H9 (cell line): ENCODE measurements around the gene RANGRF. TPM values are rescaled to one million over a fixed set of nuclear protein-coding genes. Genes with fewer than 3 reads are reported as not detected.
"Not testable (repeated sequence)": the region's sequence is repeated elsewhere in the genome, so short reads cannot be mapped to it uniquely, and the experiment has no call there.

Source experiments
- DNase-seq: peaks from one replicate; pipeline ENCODE4 v3.0.0-alpha.2; 2017
- H2AFZ ChIP-seq: one replicate; pipeline ENCODE4 v1.6.1; 2013; ENCODE audit warnings: mild to moderate bottlenecking, low read length, control low read depth, moderate library complexity
- H2AK5ac ChIP-seq: 2 replicates; pipeline ENCODE4 v1.6.1; 2013; ENCODE audit warnings: low read length, control low read depth, mixed read lengths; ENCODE audit not compliant: insufficient read length
- H2BK120ac ChIP-seq: one replicate; pipeline ENCODE4 v1.6.1; 2013; ENCODE audit warnings: low read depth, mild to moderate bottlenecking, low read length, control low read depth, inconsistent platforms; ENCODE audit not compliant: poor library complexity, severe bottlenecking
- H2BK12ac ChIP-seq: 2 replicates; pipeline ENCODE4 v1.6.1; 2013; ENCODE audit warnings: low read length, control low read depth, mixed read lengths, low read depth; ENCODE audit not compliant: insufficient read length
- H2BK15ac ChIP-seq: 2 replicates; pipeline ENCODE4 v1.6.1; 2013; ENCODE audit warnings: low read depth, low read length, control low read depth
- H2BK20ac ChIP-seq: one replicate; pipeline ENCODE4 v1.6.1; 2013; ENCODE audit warnings: low read depth, mild to moderate bottlenecking, low read length, control low read depth, inconsistent platforms; ENCODE audit not compliant: poor library complexity, severe bottlenecking
- H2BK5ac ChIP-seq: 2 replicates; pipeline ENCODE4 v1.6.1; 2013; ENCODE audit warnings: low read length, control low read depth, mixed read lengths; ENCODE audit not compliant: insufficient read length
- H3K14ac ChIP-seq: 2 replicates; pipeline ENCODE4 v1.6.1; 2013; ENCODE audit warnings: low read length, control low read depth; ENCODE audit not compliant: insufficient read depth
- H3K18ac ChIP-seq: 2 replicates; pipeline ENCODE4 v1.6.1; 2013; ENCODE audit warnings: low read depth, mild to moderate bottlenecking, mixed read lengths, low read length, control low read depth; ENCODE audit not compliant: insufficient read length
- H3K23ac ChIP-seq: 2 replicates; pipeline ENCODE4 v1.6.1; 2013; ENCODE audit warnings: low read length, control low read depth, mixed read lengths, low read depth; ENCODE audit not compliant: insufficient read length
- H3K23me2 ChIP-seq: 2 replicates; pipeline ENCODE4 v1.6.1; 2013; ENCODE audit warnings: low read depth, mild to moderate bottlenecking, mixed read lengths, low read length, control low read depth; ENCODE audit not compliant: insufficient read length, poor library complexity, severe bottlenecking
- H3K27ac ChIP-seq: 2 replicates; pipeline ENCODE4 v1.5.1; 2013; ENCODE audit warnings: low read length, control low read depth, mixed read lengths, low read depth; ENCODE audit not compliant: insufficient read length
- H3K27me3 ChIP-seq: 2 replicates; pipeline ENCODE4 v1.6.1; 2013; ENCODE audit warnings: low read length, control low read depth, inconsistent platforms; ENCODE audit not compliant: insufficient read depth
- H3K4ac ChIP-seq: 2 replicates; pipeline ENCODE4 v1.6.1; 2013; ENCODE audit warnings: low read depth, mild to moderate bottlenecking, control low read depth, inconsistent platforms, low read length, moderate library complexity
- H3K4me1 ChIP-seq: 2 replicates; pipeline ENCODE4 v1.6.1; 2013; ENCODE audit warnings: low read length, control low read depth, inconsistent platforms; ENCODE audit not compliant: insufficient read depth
- H3K4me2 ChIP-seq: 2 replicates; pipeline ENCODE4 v1.6.1; 2013; ENCODE audit warnings: low read length, control low read depth, mixed read lengths; ENCODE audit not compliant: insufficient read length, insufficient read depth
- H3K56ac ChIP-seq: 2 replicates; pipeline ENCODE4 v1.6.1; 2013; ENCODE audit warnings: low read depth, mild to moderate bottlenecking, mixed read lengths, low read length, control low read depth; ENCODE audit not compliant: insufficient read length
- H3K79me1 ChIP-seq: 2 replicates; pipeline ENCODE4 v1.6.1; 2013; ENCODE audit warnings: low read depth, mild to moderate bottlenecking, moderate library complexity, low read length, control low read depth, inconsistent platforms; ENCODE audit not compliant: insufficient read depth, poor library complexity, severe bottlenecking
- H3K79me2 ChIP-seq: 2 replicates; pipeline ENCODE4 v1.6.1; 2013; ENCODE audit warnings: low read length, control low read depth, inconsistent platforms; ENCODE audit not compliant: insufficient read depth
- H3K9ac ChIP-seq: 2 replicates; pipeline ENCODE4 v1.6.1; 2013; ENCODE audit warnings: low read length, control low read depth, mixed read lengths; ENCODE audit not compliant: insufficient read length; ENCODE audit errors: extremely low read depth
- H3K9me3 ChIP-seq: one replicate; pipeline ENCODE4 v1.6.1; 2013; ENCODE audit warnings: low read depth, low read length, inconsistent platforms; ENCODE audit not compliant: control insufficient read depth
- H3T11ph ChIP-seq: one replicate; pipeline ENCODE4 v1.6.1; 2013; ENCODE audit warnings: mild to moderate bottlenecking, low read length, control low read depth, inconsistent platforms
- H4K20me1 ChIP-seq: one replicate; pipeline ENCODE4 v1.6.1; 2013; ENCODE audit not compliant: control insufficient read depth, insufficient read length, insufficient read depth
- H4K5ac ChIP-seq: 2 replicates; pipeline ENCODE4 v1.6.1; 2013; ENCODE audit warnings: low read depth, mild to moderate bottlenecking, mixed read lengths, low read length, control low read depth; ENCODE audit not compliant: insufficient read length
- H4K8ac ChIP-seq: replicated peaks from 2 replicates; pipeline ENCODE4 v1.6.1; 2013; ENCODE audit warnings: low read length, control low read depth, mixed read lengths, low read depth; ENCODE audit not compliant: insufficient read length
- H4K91ac ChIP-seq: 2 replicates; pipeline ENCODE4 v1.6.1; 2013; ENCODE audit warnings: low read depth, mild to moderate bottlenecking, moderate library complexity, mixed read lengths, low read length, control low read depth; ENCODE audit not compliant: insufficient read length
- H3K27ac Mint-ChIP-seq, 3 experiments: 2 replicates in 2 of 3; 3 replicates in 1 of 3; pipeline ENCODE4 v1.8.0; 2020 to 2021; ENCODE audit warnings: mixed read lengths in 3 of 3, mild to moderate bottlenecking in 1 of 3, moderate library complexity in 1 of 3
- H3K27me3 Mint-ChIP-seq: 2 replicates; pipeline ENCODE4 v1.8.0; 2021; ENCODE audit warnings: low read depth, mild to moderate bottlenecking, moderate library complexity, mixed read lengths
- H3K36me3 Mint-ChIP-seq, 3 experiments: 2 replicates in 2 of 3; 3 replicates in 1 of 3; pipeline ENCODE4 v1.8.0; 2020 to 2021; ENCODE audit warnings: low read depth in 3 of 3, mixed read lengths in 3 of 3; ENCODE audit not compliant: insufficient read depth in 1 of 3
- H3K4me1 Mint-ChIP-seq, 2 experiments: 2 replicates each; pipeline ENCODE4 v1.8.0; 2020; ENCODE audit warnings: mixed read lengths in 2 of 2
- H3K4me3 Mint-ChIP-seq, 2 experiments: 2 replicates in 1 of 2; 3 replicates in 1 of 2; pipeline ENCODE4 v1.8.0; 2020 to 2021; ENCODE audit warnings: mild to moderate bottlenecking in 2 of 2, mixed read lengths in 2 of 2, moderate library complexity in 1 of 2
- H3K9me3 Mint-ChIP-seq, 2 experiments: 2 replicates in 1 of 2; 3 replicates in 1 of 2; pipeline ENCODE4 v1.8.0; 2020; ENCODE audit warnings: mild to moderate bottlenecking in 2 of 2, mixed read lengths in 2 of 2, moderate library complexity in 1 of 2
- WGBS: extraction: QIAGEN DNeasy Blood & Tissue Kit; methylation state at CpG from one replicate; pipeline ENCODE4 v1.1.7; 2013; ENCODE audit warnings: missing lambda C conversion rate, low lambda C conversion rate, mixed read lengths; ENCODE audit not compliant: insufficient read length; ENCODE audit errors: extremely low coverage; 5-methylcytosine and 5-hydroxymethylcytosine counted together
- total RNA-seq: library from RNA; stranded (reverse); gene quantifications from 2 replicates; pipeline ENCODE4 v1.2.1, GENCODE V29; 2021
- TF ChIP-seq, protein P1 (sequence below): fragments of 200-600 bp; sonication (generic); conservative IDR thresholded peaks from 3 replicates; pipeline ENCODE4 v1.8.0; 2021; ENCODE audit warnings: antibody characterized with exemption, mild to moderate bottlenecking

The RANGRF gene
- total RNA-seq, 1 experiment from 2014 or later = 36.9 TPM

DNA sequence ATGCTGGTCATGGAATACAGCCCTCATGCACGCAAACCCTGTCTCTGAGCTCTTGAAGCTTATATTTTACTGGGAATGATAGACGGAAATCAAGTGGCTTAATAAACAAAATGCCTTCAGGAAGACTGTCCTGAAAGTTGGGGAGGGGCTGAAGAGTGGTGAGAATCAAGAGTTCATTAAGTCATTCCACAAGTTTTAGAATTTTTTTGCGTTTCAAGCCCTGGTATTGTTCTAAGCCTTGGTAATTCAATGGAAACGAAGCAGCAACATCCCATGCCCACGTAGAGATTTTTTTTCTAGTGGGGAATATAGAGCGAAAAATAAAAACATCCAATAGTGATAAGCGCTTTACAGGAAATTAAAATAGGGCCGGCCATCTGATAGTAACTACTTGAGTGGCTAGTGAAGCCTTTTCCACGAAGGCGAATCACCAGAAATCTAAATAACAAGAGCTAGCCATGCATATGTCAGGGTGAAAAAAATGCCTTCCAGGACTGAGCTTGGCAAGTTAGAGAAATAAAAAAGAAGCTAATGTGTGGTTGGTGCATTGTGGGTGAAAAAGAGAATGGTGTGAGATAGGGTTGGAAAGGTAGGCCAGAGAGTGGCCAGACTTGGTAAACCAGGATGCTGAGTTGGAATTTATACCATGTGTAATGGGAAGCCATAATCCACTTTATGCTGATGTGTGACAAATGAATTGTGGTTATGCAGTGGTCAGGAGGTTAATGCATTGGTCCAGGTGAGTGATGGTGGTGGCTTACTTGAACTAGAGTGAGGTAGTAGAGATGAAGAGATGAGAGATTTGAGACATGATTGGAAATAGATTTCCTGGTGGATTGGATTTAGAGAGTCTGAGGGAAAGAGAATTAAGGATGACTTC is 38.6 kb upstream of the RANGRF start:
- Histone ChIP-seq H3K4me2 (peak overlapping the region; percentile 91), H3K27ac (peak overlapping the region; percentile 13), H2BK120ac (peak overlapping the region; percentile 57), H3K79me2 (peaks cover 27% of the 10 kb centered on the region; the same call in 1 of the 2 replicates), H3K4ac (peak overlapping the region; percentile 9; the same call in 1 of the 2 replicates), H3K27me3 (no peaks in the 10 kb centered on the region), H2BK12ac (no peak overlapping the region), H3K18ac (peak overlapping the region; percentile 81), H3K23me2 (peaks cover 8% of the 10 kb centered on the region), H2AK5ac (no peak overlapping the region), H4K20me1 (no peaks in the 10 kb centered on the region), H4K8ac (no peak overlapping the region), H3K9ac (peak overlapping the region; percentile 79), H3K79me1 (peaks cover 7% of the 10 kb centered on the region), H3K9me3 (no peaks in the 10 kb centered on the region), H3K23ac (no peak overlapping the region), H3T11ph (peak overlapping the region; percentile 68), H2BK5ac (no peak overlapping the region), H4K5ac (peak overlapping the region; percentile 45), H3K56ac (no peak overlapping the region), H2BK15ac (no peak overlapping the region), H4K91ac (no peak overlapping the region), H3K4me1 (peaks cover 2% of the 10 kb centered on the region; the same call in 1 of the 2 replicates), H2AFZ (no peak overlapping the region), H2BK20ac (no peak overlapping the region), H3K14ac (peak overlapping the region; percentile 87)
- peaks cover 12% of the 10 kb centered on the region in 2 experiments for H3K4me1 Mint-ChIP-seq
- H3K27ac Mint-ChIP-seq = peak overlapping the region; percentile 97 to 99 (median 99)
- peak overlapping the region; percentile 95 for H3K4me3 Mint-ChIP-seq
- no peaks in the 10 kb centered on the region for H3K9me3 Mint-ChIP-seq
- no peak for DNase-seq
- peaks cover 18 to 29% (median 27%) of the 10 kb centered on the region in 3 experiments; a peak in 6 of 7 replicates for H3K36me3 Mint-ChIP-seq
- TF ChIP-seq, protein P1, sequence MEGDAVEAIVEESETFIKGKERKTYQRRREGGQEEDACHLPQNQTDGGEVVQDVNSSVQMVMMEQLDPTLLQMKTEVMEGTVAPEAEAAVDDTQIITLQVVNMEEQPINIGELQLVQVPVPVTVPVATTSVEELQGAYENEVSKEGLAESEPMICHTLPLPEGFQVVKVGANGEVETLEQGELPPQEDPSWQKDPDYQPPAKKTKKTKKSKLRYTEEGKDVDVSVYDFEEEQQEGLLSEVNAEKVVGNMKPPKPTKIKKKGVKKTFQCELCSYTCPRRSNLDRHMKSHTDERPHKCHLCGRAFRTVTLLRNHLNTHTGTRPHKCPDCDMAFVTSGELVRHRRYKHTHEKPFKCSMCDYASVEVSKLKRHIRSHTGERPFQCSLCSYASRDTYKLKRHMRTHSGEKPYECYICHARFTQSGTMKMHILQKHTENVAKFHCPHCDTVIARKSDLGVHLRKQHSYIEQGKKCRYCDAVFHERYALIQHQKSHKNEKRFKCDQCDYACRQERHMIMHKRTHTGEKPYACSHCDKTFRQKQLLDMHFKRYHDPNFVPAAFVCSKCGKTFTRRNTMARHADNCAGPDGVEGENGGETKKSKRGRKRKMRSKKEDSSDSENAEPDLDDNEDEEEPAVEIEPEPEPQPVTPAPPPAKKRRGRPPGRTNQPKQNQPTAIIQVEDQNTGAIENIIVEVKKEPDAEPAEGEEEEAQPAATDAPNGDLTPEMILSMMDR = no peak
- peaks cover 2% of the 10 kb centered on the region; the same call in 1 of the 2 replicates for H3K27me3 Mint-ChIP-seq
- no CpG with 5 or more reads among the region's 10 CpGs for WGBS

DNA sequence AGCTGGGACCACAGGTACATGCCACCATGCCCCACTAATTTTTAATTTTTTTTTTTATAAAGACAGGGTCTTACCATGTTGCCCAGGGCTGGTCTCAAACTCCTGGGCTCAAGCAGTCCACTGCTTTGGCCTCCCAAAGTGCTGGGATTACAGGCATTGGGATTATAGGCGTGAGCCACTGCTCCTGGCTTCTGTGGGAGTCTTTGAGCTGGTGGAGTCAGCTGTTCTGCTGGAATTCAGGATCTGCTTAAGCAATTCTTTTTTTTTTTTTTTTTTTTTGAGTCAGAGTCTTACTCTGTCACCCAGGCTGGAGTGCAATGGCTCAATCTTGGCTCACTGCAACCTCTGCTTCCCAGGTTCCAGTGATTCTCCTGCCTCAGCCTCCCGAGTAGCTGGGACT is 37.1 kb upstream of the RANGRF start:
- not testable (repeated sequence) for H3K9me3 ChIP-seq, H3K79me1 ChIP-seq, H3K27ac ChIP-seq, H3K27me3 Mint-ChIP-seq, H2BK5ac ChIP-seq, H3K4me1 ChIP-seq, H4K91ac ChIP-seq, H2BK120ac ChIP-seq, H2BK15ac ChIP-seq, H3K4ac ChIP-seq, H3K56ac ChIP-seq, H3K23me2 ChIP-seq, H2AK5ac ChIP-seq, H3T11ph ChIP-seq, H2BK20ac ChIP-seq, H3K9ac ChIP-seq, H3K27me3 ChIP-seq, H3K4me2 ChIP-seq, H3K27ac Mint-ChIP-seq, DNase-seq, H4K8ac ChIP-seq, H4K5ac ChIP-seq, H3K18ac ChIP-seq, H2BK12ac ChIP-seq, H3K9me3 Mint-ChIP-seq, H3K14ac ChIP-seq, H2AFZ ChIP-seq, H3K4me3 Mint-ChIP-seq, H4K20me1 ChIP-seq, H3K23ac ChIP-seq
- peaks cover 9 to 12% of the 10 kb centered on the region in 2 experiments for H3K4me1 Mint-ChIP-seq
- WGBS = no CpG with 5 or more reads among the region's 2 CpGs
- peaks cover 25% of the 10 kb centered on the region; the same call in 1 of the 2 replicates for H3K79me2 ChIP-seq
- peaks cover 26 to 32% (median 32%) of the 10 kb centered on the region in 3 experiments; a peak in 6 of 7 replicates for H3K36me3 Mint-ChIP-seq
